ENCODE results near the gene RGPD8. TPM values are rescaled to one million over a fixed set of nuclear protein-coding genes. Genes with fewer than 3 reads are reported as not detected.
"Not testable (repeated sequence)": the region's sequence is repeated elsewhere in the genome, so short reads cannot be mapped to it uniquely, and the experiment has no call there.

Gene RGPD8
- 1 to 10 TPM; 2.2 to 6.1 (median 3.9) TPM for polyA plus RNA-seq (ENCODE audit: low read depth in 6 of 6)

DNA sequence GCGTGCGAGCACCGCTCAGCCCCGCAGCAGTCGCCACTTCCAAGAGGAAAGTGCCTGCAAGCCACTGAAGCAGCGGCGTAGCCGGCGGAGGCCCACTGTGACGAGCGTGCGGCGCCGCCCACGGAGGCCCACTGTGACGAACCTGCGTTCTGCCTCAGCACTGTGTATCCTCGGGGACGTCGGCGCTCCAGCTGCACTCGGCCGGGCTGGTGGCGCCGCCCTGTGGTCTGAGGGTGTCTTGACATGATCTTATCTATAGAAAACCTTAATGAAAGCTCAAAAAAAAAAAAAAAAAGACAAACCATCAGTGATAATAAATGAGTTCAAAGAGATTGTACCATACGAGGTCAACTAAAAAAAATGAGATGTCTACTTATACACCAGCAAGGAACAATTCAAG, at the start of gene RGPD8:
Gene RGPD8, minus strand, starts transcription at position 166 of the 400 bp plus-strand sequence. CDS start 192 bp downstream, outside the sequence.
- Mint-ChIP-seq H3K27me3 (peaks cover 7 to 12% (median 10%) of the 10 kb centered on the region in 3 donors), H3K4me1 (peaks cover 4 to 18% (median 11%) of the 10 kb centered on the region in 3 donors), H3K4me3 (peak within 1 kb of the TSS; percentile 71 to 92 (median 82)), H3K27ac (peak within 1 kb of the TSS; percentile 38 to 89 (median 84))
- ATAC-seq (ENCODE audit: low read depth in 2 of 2): peak; percentile 99
- not testable (repeated sequence) for H3K9me3 Mint-ChIP-seq, H3K36me3 Mint-ChIP-seq
- DNase-seq: peak; percentile 91

DNA sequence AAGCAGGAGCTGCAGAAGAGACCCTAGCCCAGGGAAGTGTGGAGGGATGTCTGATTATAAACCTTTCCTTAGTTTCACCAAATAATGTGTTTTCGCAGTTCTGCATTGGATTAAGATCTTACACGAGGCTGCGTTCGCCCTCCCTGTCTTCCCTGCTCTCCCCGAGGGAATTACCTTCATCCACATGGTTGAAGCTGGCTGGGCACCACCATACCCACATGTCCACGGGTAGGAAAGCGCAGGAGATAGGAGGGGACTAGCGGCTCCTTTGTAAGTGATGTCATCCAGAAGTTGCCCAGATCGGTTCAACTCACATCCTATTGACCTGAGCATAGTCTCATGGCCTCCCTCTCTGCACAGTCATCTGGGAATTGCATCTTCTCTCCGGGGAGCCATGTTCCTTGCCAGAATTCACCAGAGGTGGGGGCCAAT, 49.6 kb upstream of the RGPD8 start:
- H3K27me3 Mint-ChIP-seq: no peaks in the 10 kb centered on the region
- no peaks in the 10 kb centered on the region for H3K9me3 Mint-ChIP-seq
- DNase-seq: no peak
- H3K4me1 Mint-ChIP-seq: peaks cover 22 to 25% (median 25%) of the 10 kb centered on the region in 3 donors
- ATAC-seq (ENCODE audit: low read depth in 2 of 2): no peak
- peak overlapping the region; percentile 92 to 98 (median 94) for H3K4me3 Mint-ChIP-seq
- peaks cover 0 to 7% of the 10 kb centered on the region in 2 donors for H3K36me3 Mint-ChIP-seq
- H3K27ac Mint-ChIP-seq: peak overlapping the region in 4 of 6 donors; percentile 5 to 92 (median 72)

DNA sequence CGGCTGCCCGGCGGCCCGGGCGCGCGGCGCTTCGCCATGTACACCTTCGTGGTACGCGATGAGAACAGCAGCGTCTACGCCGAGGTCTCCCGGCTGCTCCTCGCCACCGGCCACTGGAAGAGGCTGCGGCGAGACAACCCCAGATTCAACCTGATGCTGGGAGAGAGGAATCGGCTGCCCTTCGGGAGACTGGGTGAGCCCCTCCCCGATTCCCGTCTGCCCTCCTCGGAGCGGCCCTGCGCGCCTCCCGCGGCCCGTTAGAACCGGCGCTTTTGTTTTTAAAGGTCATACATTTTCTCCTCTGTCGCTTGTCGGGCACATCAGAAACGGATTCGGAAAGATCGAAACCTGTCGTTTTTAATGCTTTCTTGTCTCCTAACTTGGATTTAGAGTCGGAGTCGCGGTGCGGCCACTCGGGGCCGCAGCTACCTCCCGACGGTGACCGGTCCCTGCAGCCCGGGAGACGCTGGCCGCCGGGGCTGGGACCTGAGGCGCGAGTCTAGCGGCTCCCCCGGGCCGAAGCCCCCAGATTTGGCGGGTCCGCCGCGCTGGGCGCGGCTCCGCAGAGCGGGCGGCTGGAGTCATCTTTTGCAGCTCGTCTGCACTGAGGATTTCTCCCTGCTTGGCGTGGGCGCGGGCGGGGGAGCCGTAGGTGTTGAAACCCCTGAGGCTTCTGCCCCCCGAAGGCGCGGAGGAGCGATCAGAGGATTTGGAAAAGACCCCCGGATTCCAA, 49.0 kb upstream of the RGPD8 start:
- H3K36me3 Mint-ChIP-seq: peaks cover 0 to 7% of the 10 kb centered on the region in 2 donors
- H3K27ac Mint-ChIP-seq: peak overlapping the region in 5 of 6 donors; percentile 86 to 94 (median 92)
- ATAC-seq (ENCODE audit: low read depth in 2 of 2) (peak; percentile 14 to 20), DNase-seq (peak; percentile 30)
- H3K9me3 Mint-ChIP-seq: no peaks in the 10 kb centered on the region
- H3K4me1 Mint-ChIP-seq: peaks cover 22 to 25% (median 25%) of the 10 kb centered on the region in 3 donors
- no peaks in the 10 kb centered on the region for H3K27me3 Mint-ChIP-seq
- H3K4me3 Mint-ChIP-seq: peak overlapping the region; percentile 92 to 98 (median 94)

DNA sequence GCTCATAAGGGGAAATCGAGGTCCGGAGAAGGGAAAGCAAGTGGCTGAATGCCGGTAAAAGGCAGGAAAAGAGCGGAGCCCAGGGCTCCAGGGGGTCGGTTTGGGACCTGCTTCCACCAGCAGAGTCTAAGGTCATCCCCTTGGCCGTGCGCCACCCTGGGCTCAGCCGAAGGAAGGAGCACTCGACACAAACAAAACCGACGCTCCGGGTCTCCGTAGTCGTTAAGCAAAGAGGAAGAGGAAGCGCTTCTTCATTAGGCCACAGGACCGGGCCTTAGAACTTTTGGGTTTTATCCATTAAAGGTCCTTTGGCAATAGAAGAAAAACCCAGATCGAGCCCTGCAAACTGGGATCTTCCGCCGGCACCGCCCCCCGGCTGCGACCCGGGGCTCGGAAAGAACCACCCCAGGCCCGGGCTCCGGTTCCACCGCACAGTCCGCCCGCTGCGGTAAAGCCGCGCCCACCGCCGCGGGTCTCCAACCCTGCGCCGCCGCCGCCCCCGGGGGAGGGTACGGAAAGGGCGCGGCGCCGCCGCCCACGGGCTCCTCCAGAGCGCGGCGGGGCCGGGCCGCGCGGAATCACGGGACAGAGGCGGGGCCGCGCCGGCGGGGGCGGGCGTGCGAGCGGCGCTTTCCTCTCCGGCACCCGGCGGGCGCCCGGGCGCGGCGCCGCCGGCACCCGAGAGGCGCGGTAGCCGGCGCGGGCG, 48.2 kb upstream of the RGPD8 start, which contains the start of gene TTL:
Gene TTL, plus strand, starts transcription at position 629 of the 706 bp plus-strand sequence. CDS start 189 bp downstream, outside the sequence.
- peak within 1 kb of the TSS; percentile 92 to 100 (median 98) for H3K4me3 Mint-ChIP-seq
- H3K27ac Mint-ChIP-seq: peak within 1 kb of the TSS; percentile 92 to 99 (median 96)
- H3K36me3 Mint-ChIP-seq: peaks cover 0 to 7% of the 10 kb centered on the region in 2 donors
- H3K9me3 Mint-ChIP-seq: no peaks in the 10 kb centered on the region
- DNase-seq: peak; percentile 89
- peak; percentile 77 to 80 for ATAC-seq (ENCODE audit: low read depth in 2 of 2)
- no peaks in the 10 kb centered on the region for H3K27me3 Mint-ChIP-seq
- H3K4me1 Mint-ChIP-seq: peaks cover 22 to 25% (median 25%) of the 10 kb centered on the region in 3 donors

DNA sequence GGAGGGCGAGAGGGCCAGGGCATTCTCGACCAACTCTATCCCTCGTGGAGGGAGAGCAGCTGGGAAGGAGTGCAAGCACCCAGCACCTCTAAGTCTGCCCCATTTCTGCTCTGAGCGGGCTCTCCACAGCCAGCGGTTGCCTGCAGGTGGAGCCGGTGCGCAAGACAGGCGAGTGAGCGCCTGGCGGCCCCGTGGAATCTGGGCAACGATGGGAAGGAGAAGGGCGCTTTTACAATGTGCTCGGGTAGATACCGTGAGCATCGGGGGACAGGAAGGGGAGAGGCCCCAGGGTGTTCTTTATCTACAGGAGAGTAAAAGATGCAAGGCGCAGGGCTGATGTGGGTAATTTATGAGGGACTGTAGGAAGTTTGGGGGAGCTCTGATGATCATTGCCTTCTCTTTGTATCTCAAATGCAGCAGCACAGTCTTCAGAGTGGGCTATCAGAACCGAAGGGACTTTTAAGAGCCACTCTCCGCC, 47.6 kb upstream of the RGPD8 start:
- Mint-ChIP-seq H3K4me3 (peak overlapping the region; percentile 90 to 100 (median 98)), H3K36me3 (peaks cover 0 to 7% of the 10 kb centered on the region in 2 donors), H3K9me3 (no peaks in the 10 kb centered on the region), H3K27me3 (no peaks in the 10 kb centered on the region), H3K4me1 (peaks cover 22 to 25% (median 25%) of the 10 kb centered on the region in 3 donors), H3K27ac (peak overlapping the region; percentile 88 to 99 (median 94))
- peak; percentile 69 to 71 for ATAC-seq (ENCODE audit: low read depth in 2 of 2)
- peak; percentile 74 for DNase-seq

DNA sequence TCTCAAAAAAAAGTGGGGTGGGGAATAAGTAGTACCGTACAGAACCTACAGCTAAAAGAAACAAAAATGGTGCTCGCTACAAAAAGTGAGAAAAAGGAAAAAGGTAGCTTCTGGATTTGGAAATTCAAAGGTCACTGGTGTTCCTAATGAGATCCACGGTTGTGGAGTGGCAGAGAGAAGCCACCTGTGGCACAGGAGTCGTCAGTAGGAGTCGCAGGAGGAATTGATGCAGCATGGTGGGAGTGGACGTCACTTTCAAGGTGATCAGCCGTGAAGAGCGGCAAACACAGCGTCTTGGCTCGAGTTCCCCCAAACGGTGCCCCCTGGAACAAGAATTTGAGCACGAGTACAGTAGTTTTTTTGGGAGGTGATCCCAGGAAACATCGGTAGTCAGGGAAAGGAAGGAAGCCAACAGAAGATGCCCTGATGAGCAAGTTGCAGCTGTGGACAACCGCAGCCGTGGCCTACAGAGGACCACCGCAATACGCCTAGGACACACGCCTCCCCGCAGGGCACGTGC, 47.1 kb upstream of the RGPD8 start:
- peaks cover 0 to 7% of the 10 kb centered on the region in 2 donors for H3K36me3 Mint-ChIP-seq
- ATAC-seq (ENCODE audit: low read depth in 2 of 2): peak; percentile 22 to 23
- DNase-seq: peak; percentile 37

DNA sequence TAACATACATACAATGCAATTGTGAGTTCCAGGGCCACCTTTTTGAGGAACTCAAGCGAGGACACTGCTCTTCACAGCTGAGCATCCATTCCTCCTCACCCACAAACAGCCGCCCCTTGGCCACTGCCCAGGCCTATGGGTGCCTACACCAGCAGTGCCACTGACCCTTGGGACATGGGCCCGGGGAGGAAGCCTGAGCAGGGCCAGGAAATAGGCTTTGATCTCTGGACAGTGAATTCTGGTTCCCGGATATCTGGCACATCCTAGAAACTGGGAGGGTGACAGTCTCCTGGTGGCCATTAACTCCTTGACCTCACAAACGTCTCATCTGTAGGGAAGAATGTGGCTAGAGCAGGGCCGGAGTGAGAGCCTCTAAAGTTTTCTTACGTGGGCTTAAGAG, 43.0 kb upstream of the RGPD8 start:
- H3K27ac Mint-ChIP-seq: no peak overlapping the region
- DNase-seq (no peak), ATAC-seq (ENCODE audit: low read depth in 2 of 2) (no peak)
- H3K27me3 Mint-ChIP-seq: no peaks in the 10 kb centered on the region
- H3K9me3 Mint-ChIP-seq: no peaks in the 10 kb centered on the region
- H3K36me3 Mint-ChIP-seq: peaks cover 0 to 5% of the 10 kb centered on the region in 2 donors
- H3K4me3 Mint-ChIP-seq: no peak overlapping the region
- H3K4me1 Mint-ChIP-seq: peaks cover 9 to 18% (median 14%) of the 10 kb centered on the region in 3 donors

More for the DNA sequence above, 47.1 kb upstream of the RGPD8 start:
- Mint-ChIP-seq H3K27ac (peak overlapping the region; percentile 86 to 99 (median 94)), H3K4me1 (peaks cover 22 to 25% (median 25%) of the 10 kb centered on the region in 3 donors), H3K27me3 (no peaks in the 10 kb centered on the region), H3K9me3 (no peaks in the 10 kb centered on the region), H3K4me3 (peak overlapping the region; percentile 90 to 100 (median 98))

DNA sequence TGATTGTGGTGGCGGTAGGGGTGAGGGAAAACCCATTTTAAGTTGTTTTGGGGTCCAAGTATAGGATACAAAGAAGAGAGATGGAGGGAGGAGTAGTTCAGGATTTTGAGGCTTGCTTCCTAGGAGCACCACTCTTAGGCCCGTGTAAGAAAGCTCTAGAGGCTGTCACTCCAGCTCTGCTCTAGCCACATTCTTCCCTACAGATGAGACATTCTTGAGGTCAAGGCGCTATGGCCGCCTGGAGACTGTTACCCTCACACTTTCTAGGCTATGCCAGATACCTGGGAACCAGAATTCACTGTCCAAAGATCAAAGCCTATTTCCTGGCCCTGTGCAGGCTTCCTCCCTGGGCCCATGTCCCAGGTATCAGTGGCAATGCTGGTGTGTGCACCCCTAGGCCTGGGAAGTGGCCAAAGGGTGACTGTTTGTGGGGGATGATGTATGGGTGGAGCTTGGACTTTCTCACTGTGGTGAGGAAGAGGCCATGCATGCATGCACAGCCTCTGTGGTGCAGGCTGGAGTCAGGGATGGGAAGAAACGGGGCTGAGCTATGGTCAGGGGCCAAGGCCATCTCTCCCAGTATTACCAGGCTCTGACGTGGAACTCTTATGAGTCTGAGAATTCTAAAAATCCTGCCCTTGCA, 41.5 kb upstream of the RGPD8 start:
- Mint-ChIP-seq H3K4me1 (peaks cover 0 to 5% (median 0%) of the 10 kb centered on the region in 3 donors), H3K9me3 (no peaks in the 10 kb centered on the region), H3K27ac (peak overlapping the region in 2 of 6 donors; percentile 27), H3K4me3 (peak overlapping the region in 1 of 8 donors; percentile 19), H3K27me3 (no peaks in the 10 kb centered on the region), H3K36me3 (no peaks in the 10 kb centered on the region)
- DNase-seq (no peak), ATAC-seq (ENCODE audit: low read depth in 2 of 2) (no peak)

DNA sequence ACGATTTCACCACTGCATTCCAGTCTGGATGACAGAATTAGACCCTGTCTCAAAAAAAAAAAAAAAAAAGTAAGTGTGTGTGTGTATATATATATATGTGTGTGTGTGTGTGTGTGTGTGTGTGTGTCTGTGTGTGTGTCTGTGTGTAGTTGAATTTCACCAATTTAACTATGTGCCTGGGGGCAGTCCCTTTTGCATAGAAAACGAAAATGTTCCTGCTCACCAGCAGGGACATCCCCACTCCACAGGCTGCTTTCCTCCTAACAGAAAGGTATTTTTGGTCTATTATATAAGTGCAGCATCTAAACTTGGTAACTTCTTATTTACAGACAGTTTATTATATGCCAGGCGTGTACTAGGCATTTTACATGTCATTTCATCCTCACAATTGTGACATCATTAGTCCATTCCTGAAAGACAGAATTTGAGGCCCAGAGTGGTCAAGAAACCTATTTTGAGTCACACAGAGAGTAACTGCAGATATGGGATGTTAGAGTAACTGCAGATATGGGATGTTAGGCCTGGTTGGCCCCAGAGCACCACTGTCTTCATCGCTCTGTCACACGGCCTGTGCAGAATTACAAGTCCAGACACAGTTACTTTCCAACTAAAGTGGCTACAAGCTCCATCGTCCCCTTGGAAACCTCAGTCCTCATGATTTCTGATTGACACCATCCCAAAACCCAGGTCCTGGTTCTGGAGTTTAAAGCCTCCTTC, 39.3 kb upstream of the RGPD8 start:
- ATAC-seq (ENCODE audit: low read depth in 2 of 2) (no peak), DNase-seq (no peak)
- H3K4me1 Mint-ChIP-seq: peaks cover 0 to 5% (median 0%) of the 10 kb centered on the region in 3 donors
- H3K36me3 Mint-ChIP-seq: no peaks in the 10 kb centered on the region
- no peaks in the 10 kb centered on the region for H3K9me3 Mint-ChIP-seq
- H3K4me3 Mint-ChIP-seq: peak overlapping the region in 1 of 8 donors; percentile 74
- H3K27ac Mint-ChIP-seq: peak overlapping the region in 1 of 6 donors; percentile 70
- peaks cover 0 to 13% (median 0%) of the 10 kb centered on the region in 3 donors for H3K27me3 Mint-ChIP-seq

DNA sequence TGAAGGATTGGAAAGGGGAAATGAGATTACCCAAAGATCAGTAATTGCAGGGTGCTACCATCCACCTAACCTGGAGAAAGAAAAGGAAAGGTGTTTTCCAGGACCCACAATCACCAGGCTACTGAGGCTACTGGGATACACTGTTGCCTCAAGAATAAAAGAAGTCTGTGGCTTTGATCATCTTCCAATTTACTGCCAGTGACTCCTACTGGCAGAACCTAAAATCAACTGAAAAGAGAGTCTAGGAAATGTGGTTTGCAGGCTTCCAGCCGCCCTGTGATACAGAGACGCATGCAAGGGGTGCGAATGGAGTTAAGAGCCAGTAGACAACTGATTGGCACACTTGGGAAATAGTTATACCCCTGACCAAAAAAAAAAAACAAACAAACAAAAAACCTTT, 31.9 kb upstream of the RGPD8 start:
- Mint-ChIP-seq H3K27me3 (peaks cover 0 to 31% (median 17%) of the 10 kb centered on the region in 3 donors), H3K4me3 (no peak overlapping the region), H3K9me3 (no peaks in the 10 kb centered on the region), H3K4me1 (no peaks in the 10 kb centered on the region), H3K36me3 (no peaks in the 10 kb centered on the region), H3K27ac (no peak overlapping the region)
- no peak for DNase-seq
- ATAC-seq (ENCODE audit: low read depth in 2 of 2): no peak

DNA sequence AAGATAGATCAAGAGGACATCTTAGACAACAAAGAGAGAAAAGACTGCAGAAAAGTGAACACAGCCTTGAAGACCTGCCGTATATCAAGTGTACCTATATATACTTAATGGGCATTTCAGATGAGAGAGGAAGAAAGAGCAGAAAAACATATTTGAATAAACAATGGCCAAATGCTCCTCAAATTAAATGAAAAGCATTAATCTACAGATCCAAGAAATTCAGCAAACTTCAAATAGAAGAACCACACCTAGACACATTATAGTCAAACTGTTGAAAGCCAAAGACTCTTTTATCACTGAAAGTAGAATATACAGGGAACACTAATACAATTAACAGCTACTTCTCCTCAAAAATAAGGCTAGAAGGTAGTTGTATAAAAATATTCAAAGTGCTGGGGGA, 29.8 kb upstream of the RGPD8 start:
- DNase-seq (no peak), ATAC-seq (ENCODE audit: low read depth in 2 of 2) (no peak)
- no peak overlapping the region for H3K4me3 Mint-ChIP-seq
- H3K27me3 Mint-ChIP-seq: peaks cover 0 to 23% (median 17%) of the 10 kb centered on the region in 3 donors
- H3K4me1 Mint-ChIP-seq: no peaks in the 10 kb centered on the region
- H3K27ac Mint-ChIP-seq: peak overlapping the region in 1 of 6 donors; percentile 7
- H3K36me3 Mint-ChIP-seq: no peaks in the 10 kb centered on the region
- H3K9me3 Mint-ChIP-seq: no peaks in the 10 kb centered on the region

DNA sequence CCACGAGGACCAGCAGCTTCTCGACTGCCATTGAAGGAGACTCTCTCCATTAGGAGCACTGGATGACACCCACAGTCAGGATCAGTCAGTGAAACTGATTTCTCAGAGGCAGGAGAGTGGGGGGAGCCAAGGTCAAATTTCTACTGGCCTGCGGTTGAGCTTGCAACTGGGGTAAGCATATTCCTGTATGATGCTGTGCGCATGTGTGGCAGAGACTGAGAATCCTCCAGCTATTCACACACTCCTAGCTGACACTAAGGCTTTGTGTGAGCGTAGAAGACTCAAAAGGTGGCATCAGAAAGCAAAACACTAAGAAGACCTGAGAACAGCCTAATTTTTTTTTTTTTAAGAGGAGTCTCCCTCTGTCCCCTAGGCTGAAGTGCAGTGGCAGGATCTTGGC, 28.7 kb upstream of the RGPD8 start:
- Mint-ChIP-seq H3K27me3 (peaks cover 0 to 18% (median 13%) of the 10 kb centered on the region in 3 donors), H3K27ac (no peak overlapping the region), H3K9me3 (no peaks in the 10 kb centered on the region), H3K36me3 (no peaks in the 10 kb centered on the region), H3K4me1 (no peaks in the 10 kb centered on the region), H3K4me3 (no peak overlapping the region)
- no peak for DNase-seq
- no peak for ATAC-seq (ENCODE audit: low read depth in 2 of 2)
